Measurements from ENCODE around the gene FBRSL1.

FBRSL1 gene

GRCh38 chr12:132481345-132481744 lies 8.6 kb upstream of the FBRSL1 start:
- TF ChIP-seq CTCF (conservative IDR thresholded peaks at IDR 0.05; ENCODE audit: low read depth, low read length), result no peak
- DNase-seq (ENCODE audit: low read depth), result no peak
- H3K4me3 ChIP-seq (ENCODE audit: low read depth, low read length), result no peak overlapping the region

GRCh38 chr12:132481771-132482745 lies 7.9 kb upstream of the FBRSL1 start:
- DNase-seq (ENCODE audit: low read depth), result no peak
- H3K4me3 ChIP-seq (ENCODE audit: low read depth, low read length), result no peak overlapping the region
- no peak for TF ChIP-seq CTCF (conservative IDR thresholded peaks at IDR 0.05; ENCODE audit: low read depth, low read length)

GRCh38 chr12:132482771-132483170 lies 7.2 kb upstream of the FBRSL1 start:
- no peak for TF ChIP-seq CTCF (conservative IDR thresholded peaks at IDR 0.05; ENCODE audit: low read depth, low read length)
- no peak overlapping the region for H3K4me3 ChIP-seq (ENCODE audit: low read depth, low read length)
- no peak for DNase-seq (ENCODE audit: low read depth)

GRCh38 chr12:132483208-132483607 lies 6.7 kb upstream of the FBRSL1 start:
- no peak for DNase-seq (ENCODE audit: low read depth)
- TF ChIP-seq CTCF (conservative IDR thresholded peaks at IDR 0.05; ENCODE audit: low read depth, low read length), result no peak
- H3K4me3 ChIP-seq (ENCODE audit: low read depth, low read length), result no peak overlapping the region

GRCh38 chr12:132483612-132484011 lies 6.3 kb upstream of the FBRSL1 start:
- DNase-seq (ENCODE audit: low read depth), result no peak
- H3K4me3 ChIP-seq (ENCODE audit: low read depth, low read length), result no peak overlapping the region
- TF ChIP-seq CTCF (conservative IDR thresholded peaks at IDR 0.05; ENCODE audit: low read depth, low read length), result no peak

GRCh38 chr12:132484183-132484890 lies 5.6 kb upstream of the FBRSL1 start:
- TF ChIP-seq CTCF (conservative IDR thresholded peaks at IDR 0.05; ENCODE audit: low read depth, low read length), result no peak
- DNase-seq (ENCODE audit: low read depth), result no peak
- H3K4me3 ChIP-seq (ENCODE audit: low read depth, low read length), result no peak overlapping the region

Data from choroid plexus epithelial cell (primary cell).